ENCODE measurements around the gene SSPN. TPM values are rescaled to one million over a fixed set of nuclear protein-coding genes. Genes with fewer than 3 reads are reported as not detected.
"Not testable (repeated sequence)": the region's sequence is repeated elsewhere in the genome, so short reads cannot be mapped to it uniquely, and the experiment has no call there.

The SSPN gene
- total RNA-seq, 2 donors from 2014 or later, result 103 to 114 TPM

DNA sequence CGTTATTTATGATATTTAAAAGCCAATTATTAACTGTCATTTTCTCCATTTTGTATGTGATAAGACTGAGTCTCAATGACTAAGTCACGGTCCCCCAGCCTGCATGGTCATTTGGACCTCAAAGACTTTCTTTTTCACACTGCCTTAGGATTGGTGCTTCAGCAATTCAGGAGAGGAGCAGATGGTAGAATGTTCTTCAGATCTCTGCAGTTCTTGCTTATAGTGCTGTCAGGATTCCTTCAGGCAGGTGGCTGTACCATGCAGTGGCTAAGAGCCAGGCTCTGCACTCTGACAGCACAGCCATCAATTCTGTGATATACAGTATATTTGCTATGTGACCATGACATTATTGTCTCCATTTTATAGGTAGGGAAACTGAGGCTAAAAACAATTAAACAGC is 18.7 kb downstream of the SSPN start:
- DNase-seq, result no peak
- ATAC-seq, result no peak
- intact Hi-C loops (cut with DNase I), result no loop called here

- intact Hi-C loops (cut with DNase I), result no loop called here
- ATAC-seq (no peak), DNase-seq (no peak)
Measured at GRCh38 chr12:26219736-26220135, 24.4 kb downstream of the SSPN start.

DNA sequence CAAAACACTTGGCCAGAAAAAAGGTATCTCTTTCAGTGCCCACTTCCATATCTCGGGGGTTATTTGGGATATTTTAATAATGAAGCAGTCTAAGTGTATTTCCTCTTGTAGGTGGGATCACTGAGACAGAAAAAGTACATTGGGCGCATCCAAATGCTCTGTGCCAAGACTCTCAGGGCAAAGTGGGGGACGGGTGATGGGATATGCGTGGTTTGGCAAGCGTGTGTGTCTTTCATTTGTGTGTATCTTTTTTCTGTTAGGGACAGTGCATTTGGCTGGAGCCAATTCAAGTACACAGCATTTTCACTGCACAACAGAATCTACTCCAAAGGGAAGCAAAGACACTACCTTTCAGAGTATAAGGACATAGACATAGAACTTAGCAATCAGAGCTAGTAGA is 29.3 kb downstream of the SSPN start:
- intact Hi-C loops (cut with DNase I), result no loop called here
- peak; percentile 59 to 62 for ATAC-seq

DNA sequence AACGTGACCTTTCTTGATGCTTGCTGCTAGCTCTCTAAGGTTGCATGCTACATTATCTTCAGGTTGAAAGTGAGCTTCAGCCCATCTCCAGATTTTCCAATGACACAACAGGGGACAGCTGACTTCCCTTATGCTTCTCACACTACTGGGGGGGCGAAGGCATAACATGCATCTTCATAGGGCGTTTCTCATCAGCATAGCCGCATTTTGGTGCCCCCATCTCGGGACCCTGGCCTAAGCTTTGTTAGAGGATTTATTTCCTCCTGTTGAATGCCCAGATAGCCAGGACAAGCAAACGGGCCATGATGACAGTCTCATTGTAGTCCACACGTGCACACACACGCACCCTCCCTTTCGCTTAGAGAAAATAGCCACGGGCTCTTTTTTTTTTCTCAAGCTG is 30.7 kb downstream of the SSPN start:
- ATAC-seq, result peak in 1 of 2 donors; percentile 24
- intact Hi-C loops (cut with DNase I), result no loop called here
- DNase-seq, result no peak

More for the DNA sequence above, 29.3 kb downstream of the SSPN start:
- DNase-seq, result peak; percentile 38

- DNase-seq, result peak; percentile 45
- intact Hi-C loops (cut with DNase I), result no loop called here
- peak; percentile 80 to 88 for ATAC-seq
Measured at GRCh38 chr12:26226629-26227360, 31.4 kb downstream of the SSPN start.

- intact Hi-C loops (cut with DNase I), result no loop called here
- ATAC-seq, result no peak
- no peak for DNase-seq
Measured at GRCh38 chr12:26227361-26227745, 32.0 kb downstream of the SSPN start.

DNA sequence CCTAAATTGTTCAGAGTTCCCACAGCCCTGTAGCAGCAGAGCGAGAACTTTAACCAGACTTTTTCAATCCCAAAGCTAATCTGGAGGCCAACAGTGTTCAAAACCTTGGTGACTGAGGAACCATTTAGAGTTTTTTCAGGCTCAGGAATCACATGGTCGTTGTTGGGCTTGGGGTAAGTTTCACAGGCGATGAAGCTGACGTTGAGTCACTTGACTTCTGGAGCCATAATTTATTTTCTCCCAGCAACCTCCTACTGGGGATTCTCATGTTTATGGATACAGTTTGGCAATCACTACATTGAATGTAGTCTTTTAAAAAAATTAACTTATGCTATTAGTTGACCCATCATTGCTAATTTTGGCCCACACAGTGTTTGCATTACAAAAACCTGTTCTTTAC is 34.5 kb downstream of the SSPN start:
- intact Hi-C loops (cut with DNase I), result no loop called here
- ATAC-seq (no peak), DNase-seq (no peak)

GRCh38 chr12:26231470-26231869 is 36.1 kb downstream of the SSPN start:
- ATAC-seq (no peak), DNase-seq (no peak)
- intact Hi-C loops (cut with DNase I), result no loop called here

DNA sequence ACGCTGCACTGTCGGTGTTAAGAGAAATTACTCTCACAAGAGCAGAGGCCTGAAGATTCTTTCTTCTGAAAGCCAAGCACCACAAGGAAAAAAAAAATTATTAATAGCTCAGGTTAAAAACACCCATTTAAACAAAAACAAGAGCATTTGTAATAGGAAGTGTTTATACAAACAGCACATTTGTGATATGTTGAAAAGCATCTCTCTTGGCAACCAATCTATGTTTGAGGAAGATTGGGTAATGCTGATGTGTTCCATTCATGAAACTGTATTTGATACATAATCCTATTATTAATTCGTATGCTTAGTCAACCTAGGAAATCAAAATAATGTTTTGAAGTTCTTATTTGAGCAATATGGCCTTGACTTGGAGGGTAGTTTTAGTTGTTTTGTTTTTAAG is 36.5 kb downstream of the SSPN start:
- intact Hi-C loops (cut with DNase I), result no loop called here
- DNase-seq (no peak), ATAC-seq (no peak)

DNA sequence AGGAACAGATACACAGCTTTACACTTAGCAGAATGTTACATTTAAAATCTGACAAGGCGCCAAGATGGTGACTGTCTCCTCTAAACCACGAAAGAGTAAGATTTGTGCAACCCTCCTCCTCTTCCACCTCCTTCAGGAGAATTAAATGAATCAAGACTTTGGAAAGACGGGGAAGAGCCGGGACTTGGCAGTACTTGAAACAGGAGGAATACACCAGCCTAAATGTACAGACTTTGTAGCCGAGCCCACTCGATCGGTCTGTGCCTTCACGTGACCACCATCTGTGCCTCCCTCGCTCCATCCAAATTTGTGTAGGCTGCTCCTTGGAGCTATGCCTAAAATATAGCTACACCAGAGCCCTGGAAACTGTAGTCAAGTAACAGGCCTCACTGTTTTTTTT is 38.3 kb downstream of the SSPN start:
- intact Hi-C loops (cut with DNase I), result no loop called here
- no peak for ATAC-seq

DNA sequence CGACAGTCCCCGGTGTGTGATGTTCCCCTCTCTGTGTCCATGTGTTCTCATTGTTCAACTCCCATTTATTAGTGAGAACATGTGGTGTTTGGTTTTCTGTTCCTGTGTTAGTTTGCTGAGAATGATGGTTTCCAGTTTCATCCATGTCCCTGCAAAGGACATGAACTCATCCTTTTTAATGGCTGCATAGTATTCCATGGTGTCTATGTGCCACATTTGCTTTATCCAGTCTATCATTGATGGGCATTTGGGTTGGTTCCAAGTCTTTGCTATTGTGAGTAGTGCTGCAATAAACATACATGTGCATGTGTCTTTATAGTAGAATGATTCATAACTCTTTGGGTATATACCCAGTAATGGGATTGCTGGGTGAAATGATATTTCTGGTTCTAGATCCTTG is 40.1 kb downstream of the SSPN start:
- ATAC-seq; DNase-seq; intact Hi-C loops (cut with DNase I): not testable (repeated sequence)

More for the DNA sequence above, 38.3 kb downstream of the SSPN start:
- DNase-seq, result no peak

DNA sequence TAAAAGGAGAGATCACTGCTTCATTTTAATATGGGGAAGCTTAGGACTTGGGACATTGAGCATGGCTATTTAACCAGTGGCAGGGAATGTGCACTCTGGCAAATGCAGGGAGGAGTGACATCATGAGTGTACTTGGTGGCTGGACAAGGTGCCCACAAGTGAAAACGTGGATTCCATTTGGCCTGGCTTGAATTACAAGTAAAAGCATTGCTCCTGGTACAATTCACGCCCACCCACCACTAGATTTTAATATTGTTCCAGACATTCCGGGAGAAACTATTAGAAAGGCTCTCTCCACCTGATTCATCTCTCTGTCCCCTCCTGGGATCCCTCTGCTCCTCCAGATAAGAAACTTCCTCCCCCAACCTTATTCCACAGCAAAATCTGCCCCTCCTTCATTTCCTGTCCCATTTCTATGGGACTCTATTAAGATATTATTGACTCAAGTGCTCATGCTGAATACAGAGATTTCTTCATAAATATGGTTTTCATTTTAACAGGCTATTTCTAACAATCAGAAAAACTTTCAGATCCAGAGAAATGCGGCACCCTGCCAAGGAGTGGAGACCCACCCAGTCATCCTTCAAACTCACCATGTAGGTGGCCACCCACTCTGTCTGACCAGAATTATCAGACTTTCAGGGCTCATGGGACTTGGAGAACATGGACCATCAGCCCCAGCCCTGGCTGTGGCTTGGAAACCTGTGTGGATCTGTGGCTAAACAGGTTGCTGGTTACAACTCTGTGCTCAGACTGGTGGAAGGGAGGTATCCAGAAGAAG is 43.2 kb downstream of the SSPN start:
- peak; percentile 41 for DNase-seq
- peak in 1 of 2 donors; percentile 76 for ATAC-seq
- intact Hi-C loops (cut with DNase I), result no loop called here

- peak; percentile 85 for DNase-seq
Measured at GRCh38 chr12:26239122-26239851, 43.9 kb downstream of the SSPN start.

DNA sequence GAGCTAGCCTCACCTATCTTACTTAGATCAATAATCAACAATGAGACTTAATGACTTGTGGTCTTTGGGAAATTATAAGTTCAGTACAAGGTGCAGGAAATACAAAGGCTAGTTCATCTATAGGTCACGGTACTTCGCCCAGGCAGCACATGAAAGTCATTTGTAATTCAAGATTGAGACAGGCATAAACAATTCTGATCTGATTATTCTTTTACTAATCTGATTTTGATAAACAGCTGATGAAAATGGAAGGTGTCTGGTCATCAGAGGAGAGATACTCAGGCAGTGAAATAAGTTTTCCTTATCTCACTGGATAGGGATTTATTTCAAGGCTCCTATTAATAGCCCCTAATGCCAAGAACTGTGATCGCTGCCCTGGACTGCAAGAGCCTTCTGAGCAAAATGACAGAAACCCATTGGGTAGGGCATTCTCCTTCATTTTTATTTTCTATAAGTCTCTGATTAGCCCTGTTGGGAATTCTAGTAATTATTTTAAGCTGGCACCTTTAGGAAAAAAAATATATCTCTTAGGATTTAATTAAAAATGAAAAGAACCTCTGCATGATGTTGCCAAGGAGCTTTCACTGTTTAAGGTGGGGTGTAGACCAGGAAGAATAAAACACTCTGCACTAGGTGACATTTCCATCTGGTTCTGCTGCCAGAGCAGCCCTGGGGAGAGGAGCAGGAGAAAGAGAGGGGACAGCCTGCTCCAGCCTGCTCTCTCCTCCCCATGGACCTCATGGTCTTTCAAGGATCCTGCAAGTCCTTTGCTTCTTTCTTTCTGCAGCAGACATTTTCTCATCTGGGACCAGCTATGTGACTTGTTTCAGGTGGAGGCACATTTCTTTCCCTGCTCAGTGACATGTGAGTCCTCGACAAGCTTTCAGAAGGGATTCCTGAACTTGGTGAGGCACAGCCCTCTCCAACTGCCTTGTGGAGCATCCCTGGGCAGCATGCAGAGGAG is 44.8 kb downstream of the SSPN start:
- intact Hi-C loops (cut with DNase I), result no loop called here
- ATAC-seq, result peak in 1 of 2 donors; percentile 9
- DNase-seq, result no peak

More at GRCh38 chr12:26239122-26239851, 43.9 kb downstream of the SSPN start:
- peak; percentile 79 to 96 for ATAC-seq
- intact Hi-C loops (cut with DNase I), result no loop called here

- DNase-seq, result no peak
- ATAC-seq, result no peak
- intact Hi-C loops (cut with DNase I), result no loop called here
Measured at GRCh38 chr12:26241080-26241479, 45.7 kb downstream of the SSPN start.

DNA sequence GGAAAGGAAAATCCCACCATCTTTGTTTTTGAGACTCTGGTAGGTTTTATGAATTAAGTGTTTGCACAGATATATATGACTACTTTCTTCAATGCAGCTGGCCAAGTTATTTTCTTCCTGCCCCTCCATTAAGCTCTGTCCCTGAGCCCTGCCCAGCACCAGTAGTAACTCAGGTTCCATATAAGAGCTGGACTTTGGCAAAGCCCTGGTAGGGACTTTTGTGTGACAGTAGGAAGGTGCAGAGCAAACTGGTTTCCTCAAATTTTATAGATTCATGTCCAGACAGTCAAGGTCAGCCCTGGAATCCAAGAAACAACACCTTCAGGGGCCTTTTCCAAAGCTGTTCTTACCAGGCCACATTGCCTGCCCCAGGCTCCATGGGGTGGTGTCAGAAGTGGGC is 47.3 kb downstream of the SSPN start:
- ATAC-seq (no peak), DNase-seq (no peak)
- intact Hi-C loops (cut with DNase I), result no loop called here

GRCh38 chr12:26244503-26244902 is 49.1 kb downstream of the SSPN start:
- no peak for DNase-seq
- ATAC-seq, result no peak
- intact Hi-C loops (cut with DNase I), result no loop called here

DNA sequence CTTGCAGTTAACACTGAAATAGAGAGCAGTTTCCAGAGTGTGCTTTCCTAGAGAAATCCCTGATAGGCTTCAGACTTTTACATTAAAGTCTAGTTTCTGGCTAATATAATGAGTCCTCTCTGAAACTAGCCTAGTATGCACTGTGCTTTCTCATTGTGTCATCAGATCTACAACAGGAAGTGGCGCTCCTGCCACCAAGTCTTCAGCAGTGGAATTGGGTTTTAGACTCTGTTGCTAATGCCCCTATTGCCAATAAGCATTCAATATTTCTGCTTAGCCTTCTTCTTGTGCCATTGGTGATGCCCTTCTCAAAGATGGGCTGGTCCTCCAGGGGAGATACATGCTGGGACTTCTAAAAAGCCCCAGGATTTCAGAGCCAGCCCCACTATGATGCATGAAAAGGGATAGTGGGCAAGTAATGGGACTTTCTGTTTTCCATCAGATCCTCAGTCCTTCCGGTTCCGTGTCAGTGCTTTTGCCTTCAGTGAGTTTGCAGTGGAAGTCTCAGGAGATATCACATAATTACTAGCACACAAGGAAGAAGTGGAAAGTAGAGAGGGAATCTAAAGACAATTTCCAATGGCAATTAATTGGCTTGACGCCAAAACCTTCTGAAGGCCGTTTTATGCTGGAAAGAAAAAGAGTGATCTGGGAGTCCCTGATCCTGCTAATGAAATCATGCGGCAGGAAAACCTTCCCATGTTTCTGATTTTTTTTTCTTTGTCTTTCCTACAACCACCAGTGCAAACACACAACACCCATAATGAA is 50.0 kb downstream of the SSPN start:
- intact Hi-C loops (cut with DNase I), result no loop called here
- no peak for DNase-seq
- ATAC-seq, result no peak
